ENCODE results near the gene SWAP70. TPM values are rescaled to one million over a fixed set of nuclear protein-coding genes. Genes with fewer than 3 reads are reported as not detected.

Gene SWAP70
- total and polyA plus RNA-seq, 10 of the 15 experiments (the other 5 are each of a cell fraction or from before 2014, with no cell fraction given): 20.6 to 62.4 (median 41.7) TPM

GRCh38 chr11:9675691-9676090 lies 11.8 kb downstream of the SWAP70 start:
- H2AFZ ChIP-seq (ENCODE audit: control insufficient read depth, low read depth, low read length): no peak overlapping the region; the same call in 1 of the 2 replicates
- SMC1A ChIA-PET (ENCODE audit: uncharacterized antibody, unreplicated experiment): interaction anchor here (0.6 to 2.9 kb wide), 10 partner anchors 8 to 757 kb away, joined by 3 to 10 read pairs (median 4); no protein-coding TSS in a partner anchor
- H3K4me3 ChIP-seq: peak overlapping the region; percentile 46; the same call in 1 of the 2 replicates
- CTCF ChIA-PET: interaction anchor here (1.2 kb wide), 1 partner anchor 10 kb away, joined by 3 read pairs; no protein-coding TSS in a partner anchor
- 0% methylated on average over 3 of the region's 3 CpGs for WGBS (ENCODE audit: insufficient coverage, insufficient replicate concordance, low lambda C conversion rate, missing lambda C conversion rate)
- no TSS peak for BruUV-seq (replicated peaks)
- no peaks in the 10 kb centered on the region for H3K9me3 ChIP-seq (replicated peaks; ENCODE audit: control insufficient read depth, insufficient read depth, low read length)
- RAD21 ChIA-PET (ENCODE audit: unreplicated experiment): interaction anchor here (1.0 to 3.5 kb wide), 3 partner anchors 11 to 51 kb away, joined by 3 to 12 read pairs (median 7); no protein-coding TSS in a partner anchor
- peaks cover 78% of the 10 kb centered on the region for H3K79me2 ChIP-seq (ENCODE audit: control insufficient read depth, insufficient read depth, low read length)
- peak overlapping the region; percentile 11; the same call in 1 of the 2 replicates for H3K27ac ChIP-seq (ENCODE audit: control insufficient read depth, insufficient read depth)
- peaks cover 0 to 4% of the 10 kb centered on the region in 2 experiments; a peak in 2 of 4 replicates for H3K36me3 ChIP-seq (ENCODE audit: control insufficient read depth in 2 of 2, insufficient read depth in 2 of 2, low read length in 1 of 2)
- FAIRE-seq (no peak), DNase-seq (ENCODE audit: low read depth, low spot score) (no peak), ATAC-seq (peak; percentile 59)
- TF ChIP-seq TARDBP (IDR thresholded peaks at IDR 0.05; ENCODE audit: borderline replicate concordance) (no peak), HDGF (IDR thresholded peaks at IDR 0.05) (no peak)
- no peak overlapping the region for H3K9ac ChIP-seq (ENCODE audit: control insufficient read depth, insufficient read depth, low read length)
- H3K27me3 ChIP-seq (replicated peaks in 1 of 2; ENCODE audit: control insufficient read depth in 2 of 2, insufficient read depth in 2 of 2, low read length in 1 of 2): no peaks in the 10 kb centered on the region
- H3K4me1 ChIP-seq (ENCODE audit: control insufficient read depth, insufficient read depth, low read length): peaks cover 14% of the 10 kb centered on the region
- in situ Hi-C loops (cut with MboI) (no loop called here), intact Hi-C loops (cut with micrococcal nuclease; ENCODE audit: unreplicated experiment) (no loop called here)
- H4K20me1 ChIP-seq (ENCODE audit: control insufficient read depth, insufficient read depth): no peaks in the 10 kb centered on the region
- POLR2A ChIA-PET: interaction anchor here (0.6 to 1.2 kb wide), 4 partner anchors 9 to 47 kb away, joined by 3 to 4 read pairs (median 4); no protein-coding TSS in a partner anchor
- H3K4me2 ChIP-seq (ENCODE audit: control insufficient read depth, insufficient read depth): peak overlapping the region; percentile 26; the same call in 1 of the 2 replicates

GRCh38 chr11:9677951-9678350 lies 14.1 kb downstream of the SWAP70 start:
- Histone ChIP-seq H3K27me3 (replicated peaks in 1 of 2; ENCODE audit: control insufficient read depth in 2 of 2, insufficient read depth in 2 of 2, low read length in 1 of 2) (no peaks in the 10 kb centered on the region), H3K4me2 (ENCODE audit: control insufficient read depth, insufficient read depth) (peak overlapping the region; percentile 40; the same call in 1 of the 2 replicates), H3K9ac (ENCODE audit: control insufficient read depth, insufficient read depth, low read length) (no peak overlapping the region), H2AFZ (ENCODE audit: control insufficient read depth, low read depth, low read length) (no peak overlapping the region), H3K4me1 (ENCODE audit: control insufficient read depth, insufficient read depth, low read length) (peaks cover 34% of the 10 kb centered on the region), H3K79me2 (ENCODE audit: control insufficient read depth, insufficient read depth, low read length) (peaks cover 91% of the 10 kb centered on the region), H3K36me3 (ENCODE audit: control insufficient read depth in 2 of 2, insufficient read depth in 2 of 2, low read length in 1 of 2) (peaks cover 0 to 4% of the 10 kb centered on the region in 2 experiments; a peak in 2 of 4 replicates), H3K27ac (ENCODE audit: control insufficient read depth, insufficient read depth) (peak overlapping the region; percentile 27; the same call in 1 of the 2 replicates), H3K9me3 (replicated peaks; ENCODE audit: control insufficient read depth, insufficient read depth, low read length) (no peaks in the 10 kb centered on the region; the same call in 2 of the 3 replicates), H3K4me3 (no peak overlapping the region), H4K20me1 (ENCODE audit: control insufficient read depth, insufficient read depth) (no peaks in the 10 kb centered on the region)
- in situ Hi-C loops (cut with MboI) (no loop called here), intact Hi-C loops (cut with micrococcal nuclease; ENCODE audit: unreplicated experiment) (no loop called here)
- ATAC-seq (no peak), FAIRE-seq (no peak), DNase-seq (ENCODE audit: low read depth, low spot score) (no peak)
- RAD21 ChIA-PET (ENCODE audit: unreplicated experiment): interaction anchor here (0.8 to 1.6 kb wide), 4 partner anchors 10 to 42 kb away, joined by 3 to 8 read pairs (median 4); no protein-coding TSS in a partner anchor
- POLR2A ChIA-PET: interaction anchor here (0.8 to 1.3 kb wide), 4 partner anchors 9 to 14 kb away, joined by 3 to 5 read pairs (median 4); no protein-coding TSS in a partner anchor
- CTCF ChIA-PET: interaction anchor here (0.6 to 1.8 kb wide), 4 partner anchors 12 to 143 kb away, joined by 3 to 9 read pairs (median 5); no protein-coding TSS in a partner anchor
- BruUV-seq (replicated peaks): no TSS peak
- TF ChIP-seq WRNIP1 (IDR thresholded peaks at IDR 0.05; ENCODE audit: borderline replicate concordance, low read depth, low read length): no peak
- TF ChIP-seq POU2F2 (IDR thresholded peaks at IDR 0.05; ENCODE audit: borderline replicate concordance, low read depth, low read length): no peak
- TF ChIP-seq NBN (IDR thresholded peaks at IDR 0.05): no peak
- SMC1A ChIA-PET (ENCODE audit: uncharacterized antibody, unreplicated experiment): interaction anchor here (0.7 to 5.7 kb wide), 10 partner anchors 13 to 741 kb away, joined by 3 to 52 read pairs (median 4); no protein-coding TSS in a partner anchor

Data from GM12878 (cell line).